ENCODE results near the gene SLC38A8.

Gene SLC38A8

GRCh38 chr16:84000989-84001642, 41.5 kb downstream of the SLC38A8 start:
- peak; percentile 23 for DNase-seq (ENCODE audit: low read depth, low spot score)

- no peak for DNase-seq (ENCODE audit: low read depth, low spot score)
These were observed 44.5 kb downstream of the SLC38A8 start for GRCh38 chr16:83998091-83998490.

GRCh38 chr16:83996481-83997252, 45.9 kb downstream of the SLC38A8 start:
- DNase-seq (ENCODE audit: low read depth, low spot score): no peak

- peak; percentile 57 for DNase-seq (ENCODE audit: low read depth, low spot score)
These were observed 46.8 kb downstream of the SLC38A8 start for GRCh38 chr16:83995754-83996153.

- DNase-seq (ENCODE audit: low read depth, low spot score): no peak
These were observed 47.9 kb downstream of the SLC38A8 start for GRCh38 chr16:83994703-83995102.

- DNase-seq (ENCODE audit: low read depth, low spot score): peak; percentile 61
These were observed 48.5 kb downstream of the SLC38A8 start for GRCh38 chr16:83994087-83994486.

- DNase-seq (ENCODE audit: low read depth, low spot score): peak; percentile 89
These were observed 50.0 kb downstream of the SLC38A8 start for GRCh38 chr16:83992624-83993023.

- DNase-seq (ENCODE audit: low read depth, low spot score): no peak
These were observed 52.1 kb downstream of the SLC38A8 start for GRCh38 chr16:83990492-83990891.

GRCh38 chr16:83989300-83989699, 53.3 kb downstream of the SLC38A8 start:
- DNase-seq (ENCODE audit: low read depth, low spot score): peak; percentile 35

- no peak for DNase-seq (ENCODE audit: low read depth, low spot score)
These were observed 59.1 kb downstream of the SLC38A8 start for GRCh38 chr16:83983491-83983890.

- no peak for DNase-seq (ENCODE audit: low read depth, low spot score)
These were observed 60.8 kb downstream of the SLC38A8 start for GRCh38 chr16:83981799-83982198.

GRCh38 chr16:83980794-83981193, 61.8 kb downstream of the SLC38A8 start:
- DNase-seq (ENCODE audit: low read depth, low spot score): no peak

- no peak for DNase-seq (ENCODE audit: low read depth, low spot score)
These were observed 63.2 kb downstream of the SLC38A8 start for GRCh38 chr16:83979441-83979840.

GRCh38 chr16:83978401-83978904, 64.1 kb downstream of the SLC38A8 start:
- DNase-seq (ENCODE audit: low read depth, low spot score): no peak

- no peak for DNase-seq (ENCODE audit: low read depth, low spot score)
These were observed 65.4 kb downstream of the SLC38A8 start for GRCh38 chr16:83977056-83977815.

- DNase-seq (ENCODE audit: low read depth, low spot score): no peak
These were observed 66.9 kb downstream of the SLC38A8 start for GRCh38 chr16:83975590-83976260.

- DNase-seq (ENCODE audit: low read depth, low spot score): no peak
These were observed 68.1 kb downstream of the SLC38A8 start for GRCh38 chr16:83974475-83974874.

- DNase-seq (ENCODE audit: low read depth, low spot score): no peak
These were observed 68.8 kb downstream of the SLC38A8 start for GRCh38 chr16:83973581-83974385.

- DNase-seq (ENCODE audit: low read depth, low spot score): no peak
These were observed 69.5 kb downstream of the SLC38A8 start for GRCh38 chr16:83973077-83973476.

- no peak for DNase-seq (ENCODE audit: low read depth, low spot score)
These were observed 70.2 kb downstream of the SLC38A8 start for GRCh38 chr16:83972256-83973008.
